Bronchial epithelial cell (primary cell): ENCODE measurements around the gene NCAM1. TPM values are rescaled to one million over a fixed set of nuclear protein-coding genes. Genes with fewer than 3 reads are reported as not detected.

Experiments
- DNase-seq: peaks from one replicate; pipeline ENCODE4 v3.0.0-alpha.2; 2010; ENCODE audit warnings: low read depth
- FAIRE-seq: peaks from 2 replicates; lab custom pipeline; 2011; peaks lifted over from hg19 to GRCh38; lab: Jason Lieb, UNC
- H3K27me3 ChIP-seq: 2 replicates; pipeline ENCODE4 v1.5.1; 2011; ENCODE audit warnings: low read length; ENCODE audit not compliant: control insufficient read depth, insufficient read depth
- H3K36me3 ChIP-seq: 2 replicates; pipeline ENCODE4 v1.5.1; 2011; ENCODE audit warnings: low read length; ENCODE audit not compliant: control insufficient read depth, insufficient read depth
- H3K4me3 ChIP-seq: 2 replicates; pipeline ENCODE4 v1.5.1; 2011; ENCODE audit warnings: mild to moderate bottlenecking, low read depth, low read length, control low read depth
- total RNA-seq: library from RNA; depleted of rRNA; stranded (reverse); fragments of >200 nt; gene quantifications from 2 replicates; pipeline ENCODE4 v1.2.1, GENCODE V29; 2014
- TF ChIP-seq, protein P1 (sequence below): IDR thresholded peaks from 2 replicates; pipeline ENCODE4 v1.5.1; 2011; ENCODE audit warnings: mild to moderate bottlenecking, moderate library complexity, low read length, control low read depth, inconsistent platforms; ENCODE audit not compliant: insufficient read depth, severe bottlenecking

Gene NCAM1
- total RNA-seq, 1 donor from 2014 or later: under 0.01 TPM

DNA sequence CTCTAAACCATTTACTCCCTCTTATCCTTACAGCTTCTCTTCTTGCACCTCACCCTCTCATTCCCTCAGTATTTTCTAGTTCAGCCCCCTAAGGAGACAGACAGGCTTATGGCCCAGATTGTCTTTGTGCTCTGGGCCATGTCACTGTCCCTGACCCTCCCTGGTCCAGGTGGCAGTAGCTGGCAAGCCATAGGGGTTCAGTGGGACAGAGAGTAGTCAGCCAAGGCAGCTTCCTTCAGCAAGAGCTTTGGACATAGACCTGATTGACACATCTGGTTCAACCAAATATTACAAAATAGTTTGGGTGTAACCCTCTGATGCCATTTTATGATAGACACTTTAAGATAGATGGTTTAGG is 53.9 kb downstream of the NCAM1 start:
- H3K27me3 ChIP-seq: peaks cover 2% of the 10 kb centered on the region
- no peak for FAIRE-seq
- DNase-seq: no peak
- TF ChIP-seq, protein P1, sequence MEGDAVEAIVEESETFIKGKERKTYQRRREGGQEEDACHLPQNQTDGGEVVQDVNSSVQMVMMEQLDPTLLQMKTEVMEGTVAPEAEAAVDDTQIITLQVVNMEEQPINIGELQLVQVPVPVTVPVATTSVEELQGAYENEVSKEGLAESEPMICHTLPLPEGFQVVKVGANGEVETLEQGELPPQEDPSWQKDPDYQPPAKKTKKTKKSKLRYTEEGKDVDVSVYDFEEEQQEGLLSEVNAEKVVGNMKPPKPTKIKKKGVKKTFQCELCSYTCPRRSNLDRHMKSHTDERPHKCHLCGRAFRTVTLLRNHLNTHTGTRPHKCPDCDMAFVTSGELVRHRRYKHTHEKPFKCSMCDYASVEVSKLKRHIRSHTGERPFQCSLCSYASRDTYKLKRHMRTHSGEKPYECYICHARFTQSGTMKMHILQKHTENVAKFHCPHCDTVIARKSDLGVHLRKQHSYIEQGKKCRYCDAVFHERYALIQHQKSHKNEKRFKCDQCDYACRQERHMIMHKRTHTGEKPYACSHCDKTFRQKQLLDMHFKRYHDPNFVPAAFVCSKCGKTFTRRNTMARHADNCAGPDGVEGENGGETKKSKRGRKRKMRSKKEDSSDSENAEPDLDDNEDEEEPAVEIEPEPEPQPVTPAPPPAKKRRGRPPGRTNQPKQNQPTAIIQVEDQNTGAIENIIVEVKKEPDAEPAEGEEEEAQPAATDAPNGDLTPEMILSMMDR: no peak
- no peak overlapping the region for H3K4me3 ChIP-seq
- H3K36me3 ChIP-seq: no peaks in the 10 kb centered on the region

DNA sequence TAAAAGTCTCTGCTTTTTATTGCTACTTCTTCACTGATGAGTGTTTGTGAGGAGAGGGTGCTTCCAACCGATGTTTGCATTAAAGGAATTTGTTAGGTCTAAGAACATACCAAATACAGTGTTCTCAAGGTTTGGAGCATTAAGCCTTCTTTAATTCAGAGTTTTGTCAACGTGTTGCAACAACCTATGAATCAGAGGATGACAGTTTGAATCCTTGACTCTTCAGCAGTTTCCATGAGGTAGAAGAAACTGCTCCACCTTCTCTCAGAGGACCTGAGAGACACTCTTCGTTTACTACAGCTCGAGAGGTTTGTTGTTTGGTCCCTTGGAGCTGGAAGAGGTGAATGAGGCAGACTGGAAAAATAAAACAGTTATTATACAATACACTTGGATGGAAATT is 55.7 kb downstream of the NCAM1 start:
- TF ChIP-seq, protein P1: no peak
- FAIRE-seq: no peak
- H3K4me3 ChIP-seq: no peak overlapping the region
- H3K36me3 ChIP-seq: no peaks in the 10 kb centered on the region
- DNase-seq: peak; percentile 40
- H3K27me3 ChIP-seq: peaks cover 2% of the 10 kb centered on the region

DNA sequence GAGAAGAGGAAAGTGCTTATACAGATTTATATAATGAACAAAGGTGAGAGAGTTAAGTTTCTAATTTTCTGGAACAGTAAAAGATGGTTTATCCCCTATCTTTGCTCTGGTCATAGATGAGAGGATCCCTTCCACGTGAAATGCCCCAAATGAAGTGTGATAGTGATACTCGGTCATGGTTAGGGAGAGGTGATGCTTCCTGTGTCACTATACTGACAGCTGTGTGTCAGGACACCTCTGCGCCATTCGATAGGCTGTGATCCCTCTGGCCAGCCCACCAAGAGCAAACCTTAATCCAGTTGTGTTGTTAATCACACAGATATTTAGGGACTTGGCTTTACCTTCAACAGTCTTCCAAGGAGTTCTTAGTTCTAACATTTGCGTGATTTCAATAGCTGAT is 57.7 kb downstream of the NCAM1 start:
- H3K4me3 ChIP-seq: no peak overlapping the region
- TF ChIP-seq, protein P1: no peak
- no peaks in the 10 kb centered on the region for H3K36me3 ChIP-seq
- H3K27me3 ChIP-seq: peaks cover 2% of the 10 kb centered on the region
- no peak for DNase-seq
- no peak for FAIRE-seq

DNA sequence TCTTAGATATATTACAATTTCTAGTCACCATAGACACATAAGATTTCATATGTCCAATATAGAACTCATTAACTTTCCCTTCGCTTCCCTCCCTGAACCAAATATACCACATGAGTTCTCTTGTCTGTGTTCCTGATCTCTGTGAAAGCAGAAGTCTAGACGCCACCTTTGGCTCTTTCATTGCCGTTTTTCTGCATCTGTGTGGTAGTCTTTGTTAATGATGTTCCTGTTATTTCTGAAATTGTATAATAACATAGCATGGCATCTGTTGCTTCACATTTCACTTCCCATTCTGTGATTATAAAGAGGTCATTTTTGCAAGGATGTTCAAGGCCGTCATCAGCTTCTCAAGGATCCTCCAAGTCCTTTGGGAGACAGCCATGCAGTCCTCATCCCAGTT is 58.5 kb downstream of the NCAM1 start:
- H3K36me3 ChIP-seq: no peaks in the 10 kb centered on the region
- no peak overlapping the region for H3K4me3 ChIP-seq
- TF ChIP-seq, protein P1: no peak
- FAIRE-seq (no peak), DNase-seq (no peak)
- peaks cover 1% of the 10 kb centered on the region for H3K27me3 ChIP-seq

DNA sequence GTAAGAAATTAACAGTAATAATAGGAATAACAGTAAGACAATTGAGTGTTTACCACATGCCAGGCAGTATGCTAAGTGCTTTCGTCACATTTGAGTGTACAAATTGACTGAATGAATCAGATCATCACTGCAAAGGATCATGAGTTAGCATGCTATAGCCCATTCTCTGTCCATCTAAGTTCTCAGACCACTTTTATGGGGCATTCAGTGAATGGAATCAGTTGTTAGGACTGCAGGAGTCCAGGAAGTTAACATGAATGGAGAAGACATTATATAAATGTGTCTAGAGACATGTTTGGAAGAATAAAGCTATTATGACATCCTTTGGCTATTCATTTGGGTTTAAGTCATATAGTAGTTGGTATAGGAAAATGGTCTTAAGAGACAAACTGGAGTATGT is 59.9 kb downstream of the NCAM1 start:
- no peak for DNase-seq
- no peak overlapping the region for H3K4me3 ChIP-seq
- TF ChIP-seq, protein P1: no peak
- FAIRE-seq: no peak
- no peaks in the 10 kb centered on the region for H3K27me3 ChIP-seq
- H3K36me3 ChIP-seq: no peaks in the 10 kb centered on the region

DNA sequence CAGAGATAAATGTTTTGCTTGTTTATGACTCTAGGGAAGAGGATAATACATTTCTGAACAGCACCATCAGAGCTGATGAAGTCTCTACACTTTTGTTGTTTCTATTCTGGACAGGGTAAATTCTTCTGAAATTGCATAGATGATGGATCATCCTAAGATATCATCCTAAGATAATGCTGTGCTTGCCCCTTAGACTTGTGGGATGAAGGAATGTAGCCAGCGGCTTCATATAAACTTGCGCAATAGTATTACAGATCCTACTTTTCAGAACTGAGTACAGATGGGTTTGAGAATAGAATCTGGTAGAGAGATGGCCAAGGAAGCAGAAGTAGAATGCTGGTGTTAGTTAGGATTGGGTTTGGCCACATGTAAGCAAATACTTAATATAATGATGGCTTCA is 61.0 kb downstream of the NCAM1 start:
- DNase-seq (no peak), FAIRE-seq (no peak)
- no peak overlapping the region for H3K4me3 ChIP-seq
- H3K36me3 ChIP-seq: no peaks in the 10 kb centered on the region
- H3K27me3 ChIP-seq: no peaks in the 10 kb centered on the region
- TF ChIP-seq, protein P1: no peak
